SH-SY5Y (cell line): ENCODE measurements around the gene IL1RL2.

Experiments used
- GATA2 ChIP-seq: IDR thresholded peaks from 2 replicates; pipeline ENCODE4 v1.6.1; 2011; ENCODE audit warnings: mild to moderate bottlenecking, low read depth, low read length
- GATA3 ChIP-seq: IDR thresholded peaks from 2 replicates; pipeline ENCODE4 v1.6.1; 2011; ENCODE audit warnings: low read depth, mild to moderate bottlenecking, low read length, moderate library complexity

DNA sequence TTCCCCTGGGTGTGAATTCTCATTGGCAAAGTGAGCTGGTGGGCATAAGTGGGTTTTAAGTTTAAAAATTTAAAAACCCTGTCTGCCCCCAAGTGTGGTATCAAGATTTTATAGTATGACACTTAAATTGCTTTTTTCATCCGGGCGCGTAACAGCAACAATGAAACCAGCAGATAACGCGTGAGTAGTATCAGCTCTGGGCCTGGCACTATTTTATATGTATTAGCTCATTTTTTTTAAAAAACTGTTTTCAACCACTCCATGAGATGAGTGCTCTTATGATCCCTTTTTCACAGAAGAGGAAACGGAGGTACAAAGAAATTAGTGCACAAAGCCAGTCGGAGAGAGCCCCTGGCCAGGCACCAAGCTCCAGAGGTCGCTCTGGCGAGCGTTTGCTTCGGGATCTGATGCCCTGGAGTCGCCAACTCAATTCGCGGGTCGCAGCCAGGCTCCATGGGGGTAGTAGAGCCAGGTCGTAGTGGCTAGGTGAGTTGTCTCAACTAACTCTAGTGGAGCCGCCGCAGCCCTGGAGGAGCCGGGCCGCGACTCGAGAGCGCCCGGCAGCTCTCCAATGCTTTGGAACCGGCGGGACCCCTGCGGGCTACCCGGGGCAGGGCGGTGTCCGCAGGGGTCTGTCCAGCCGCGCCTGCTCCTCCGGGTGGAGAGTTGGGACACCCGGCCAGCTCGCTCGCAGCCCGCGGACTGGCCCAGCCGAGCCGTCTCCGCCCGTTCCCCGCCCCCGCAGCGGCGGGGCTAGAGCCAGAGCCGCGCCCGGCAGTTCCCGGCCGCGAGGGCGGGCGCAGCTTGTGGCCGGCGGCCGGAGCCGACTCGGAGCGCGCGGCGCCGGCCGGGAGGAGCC, 44.6 kb upstream of the IL1RL2 start, which contains the start of gene IL1R1:
- TF ChIP-seq GATA2, result no peak
- TF ChIP-seq GATA3, result no peak
